ENCODE measurements around the gene FGF14.

Gene FGF14

GRCh38 chr13:102244607-102245227, 157.1 kb downstream of the FGF14 start:
- Histone ChIP-seq H3K9me3 (ENCODE audit: severe bottlenecking) (no peaks in the 10 kb centered on the region), H3K27ac (ENCODE audit: poor library complexity, severe bottlenecking) (no peak overlapping the region), H3K4me3 (ENCODE audit: severe bottlenecking) (no peak overlapping the region), H3K4me1 (ENCODE audit: insufficient read depth, poor library complexity, severe bottlenecking) (no peaks in the 10 kb centered on the region), H3K27me3 (ENCODE audit: insufficient read depth, poor library complexity, severe bottlenecking) (no peaks in the 10 kb centered on the region), H3K36me3 (ENCODE audit: low read depth) (no peaks in the 10 kb centered on the region)
- DNase-seq (ENCODE audit: low spot score) (no peak), ATAC-seq (ENCODE audit: low read depth) (no peak)
- TF ChIP-seq CTCF (IDR thresholded peaks at IDR 0.05; ENCODE audit: poor library complexity, severe bottlenecking): no peak

- no peak for TF ChIP-seq CTCF (IDR thresholded peaks at IDR 0.05; ENCODE audit: poor library complexity, severe bottlenecking)
- DNase-seq (ENCODE audit: low spot score): no peak
Measured at GRCh38 chr13:102240110-102240509, 161.7 kb downstream of the FGF14 start.

GRCh38 chr13:102237230-102237629, 164.6 kb downstream of the FGF14 start:
- Histone ChIP-seq H3K27ac (ENCODE audit: poor library complexity, severe bottlenecking) (no peak overlapping the region), H3K27me3 (ENCODE audit: insufficient read depth, poor library complexity, severe bottlenecking) (no peaks in the 10 kb centered on the region), H3K4me1 (ENCODE audit: insufficient read depth, poor library complexity, severe bottlenecking) (peaks cover 22% of the 10 kb centered on the region), H3K9me3 (ENCODE audit: severe bottlenecking) (no peaks in the 10 kb centered on the region), H3K4me3 (ENCODE audit: severe bottlenecking) (no peak overlapping the region), H3K36me3 (ENCODE audit: low read depth) (no peaks in the 10 kb centered on the region)
- ATAC-seq (ENCODE audit: low read depth) (no peak), DNase-seq (ENCODE audit: low spot score) (no peak)
- TF ChIP-seq CTCF (IDR thresholded peaks at IDR 0.05; ENCODE audit: poor library complexity, severe bottlenecking): no peak

More at GRCh38 chr13:102240110-102240509, 161.7 kb downstream of the FGF14 start:
- H3K36me3 ChIP-seq (ENCODE audit: low read depth): no peaks in the 10 kb centered on the region
- no peaks in the 10 kb centered on the region for H3K27me3 ChIP-seq (ENCODE audit: insufficient read depth, poor library complexity, severe bottlenecking)
- H3K4me1 ChIP-seq (ENCODE audit: insufficient read depth, poor library complexity, severe bottlenecking): peaks cover 11% of the 10 kb centered on the region
- ATAC-seq (ENCODE audit: low read depth): no peak
- no peak overlapping the region for H3K27ac ChIP-seq (ENCODE audit: poor library complexity, severe bottlenecking)
- no peak overlapping the region for H3K4me3 ChIP-seq (ENCODE audit: severe bottlenecking)
- H3K9me3 ChIP-seq (ENCODE audit: severe bottlenecking): no peaks in the 10 kb centered on the region

GRCh38 chr13:102236830-102237229, 165.0 kb downstream of the FGF14 start:
- no peaks in the 10 kb centered on the region for H3K27me3 ChIP-seq (ENCODE audit: insufficient read depth, poor library complexity, severe bottlenecking)
- no peak for TF ChIP-seq CTCF (IDR thresholded peaks at IDR 0.05; ENCODE audit: poor library complexity, severe bottlenecking)
- H3K4me1 ChIP-seq (ENCODE audit: insufficient read depth, poor library complexity, severe bottlenecking): peaks cover 22% of the 10 kb centered on the region
- H3K36me3 ChIP-seq (ENCODE audit: low read depth): no peaks in the 10 kb centered on the region
- no peaks in the 10 kb centered on the region for H3K9me3 ChIP-seq (ENCODE audit: severe bottlenecking)
- ATAC-seq (ENCODE audit: low read depth) (no peak), DNase-seq (ENCODE audit: low spot score) (no peak)
- no peak overlapping the region for H3K4me3 ChIP-seq (ENCODE audit: severe bottlenecking)
- H3K27ac ChIP-seq (ENCODE audit: poor library complexity, severe bottlenecking): no peak overlapping the region

GRCh38 chr13:102236341-102236740, 165.5 kb downstream of the FGF14 start:
- Histone ChIP-seq H3K27me3 (ENCODE audit: insufficient read depth, poor library complexity, severe bottlenecking) (no peaks in the 10 kb centered on the region), H3K4me3 (ENCODE audit: severe bottlenecking) (no peak overlapping the region), H3K4me1 (ENCODE audit: insufficient read depth, poor library complexity, severe bottlenecking) (peaks cover 22% of the 10 kb centered on the region), H3K27ac (ENCODE audit: poor library complexity, severe bottlenecking) (peak overlapping the region; percentile 61), H3K36me3 (ENCODE audit: low read depth) (no peaks in the 10 kb centered on the region), H3K9me3 (ENCODE audit: severe bottlenecking) (no peaks in the 10 kb centered on the region)
- ATAC-seq (ENCODE audit: low read depth) (no peak), DNase-seq (ENCODE audit: low spot score) (no peak)
- TF ChIP-seq CTCF (IDR thresholded peaks at IDR 0.05; ENCODE audit: poor library complexity, severe bottlenecking): no peak
